Fibroblast of lung (primary cell): ENCODE results near the gene GZMB. TPM values are rescaled to one million over a fixed set of nuclear protein-coding genes. Genes with fewer than 3 reads are reported as not detected.

Source experiments
- DNase-seq, 2 donors: peaks; one replicate each; pipeline versions ENCODE4 v3.0.0 to v3.0.0-alpha.2; 2010; ENCODE audit warnings: low read depth in 2 of 2
- H2AFZ ChIP-seq: 2 replicates; pipeline ENCODE4 v1.5.1; 2012; ENCODE audit warnings: low read length, control low read depth, inconsistent platforms
- H3K27ac ChIP-seq: 2 replicates; pipeline ENCODE4 v1.5.1; 2011; ENCODE audit warnings: low read length, control low read depth; ENCODE audit not compliant: insufficient read depth
- H3K27me3 ChIP-seq: 2 replicates; pipeline ENCODE4 v1.5.1; 2011; ENCODE audit warnings: mild to moderate bottlenecking, low read length; ENCODE audit not compliant: control insufficient read depth, insufficient read depth
- H3K36me3 ChIP-seq: 2 replicates; pipeline ENCODE4 v1.5.1; 2011; ENCODE audit warnings: low read length; ENCODE audit not compliant: control insufficient read depth, insufficient read depth
- H3K4me1 ChIP-seq: 2 replicates; pipeline ENCODE4 v1.5.1; 2011; ENCODE audit warnings: low read length; ENCODE audit not compliant: control insufficient read depth, insufficient read depth; ENCODE audit errors: extremely low read depth
- H3K4me2 ChIP-seq: 2 replicates; pipeline ENCODE4 v1.5.1; 2011; ENCODE audit warnings: low read length, control low read depth; ENCODE audit not compliant: insufficient read depth; ENCODE audit errors: extremely low read depth
- H3K4me3 ChIP-seq, 4 experiments: fragments of 200-600 bp in 1 of 4; sonication (generic) in 1 of 4; replicated peaks in 1 of 4; 2 replicates each; pipeline ENCODE4 v1.5.1; 2011 to 2016; ENCODE audit warnings: low read length in 4 of 4, low read depth in 3 of 4, mild to moderate bottlenecking in 3 of 4, control low read depth in 2 of 4, inconsistent platforms in 1 of 4, mixed read lengths in 1 of 4; ENCODE audit not compliant: insufficient read depth in 1 of 4; ENCODE audit errors: control extremely low read depth in 1 of 4
- H3K79me2 ChIP-seq: 2 replicates; pipeline ENCODE4 v1.5.1; 2012; ENCODE audit warnings: mild to moderate bottlenecking, low read length, inconsistent platforms; ENCODE audit not compliant: control insufficient read depth, insufficient read depth
- H3K9ac ChIP-seq: 2 replicates; pipeline ENCODE4 v1.5.1; 2011; ENCODE audit warnings: mild to moderate bottlenecking, low read length, control low read depth; ENCODE audit not compliant: insufficient read depth
- H3K9me3 ChIP-seq: 2 replicates; pipeline ENCODE4 v1.5.1; 2012; ENCODE audit warnings: low read depth, low read length; ENCODE audit not compliant: control insufficient read depth, insufficient read depth
- H4K20me1 ChIP-seq: 2 replicates; pipeline ENCODE4 v1.5.1; 2011; ENCODE audit warnings: low read length; ENCODE audit not compliant: control insufficient read depth, insufficient read depth; ENCODE audit errors: extremely low read depth
- CTCF ChIP-seq, 2 donors: IDR thresholded peaks in 1 of 2; conservative IDR thresholded peaks in 1 of 2; 1 replicate in 1 of 2; 2 replicates in 1 of 2; pipeline ENCODE4 v1.5.1; 2011 to 2012; ENCODE audit warnings: low read length in 2 of 2, control low read depth in 1 of 2, inconsistent platforms in 1 of 2, low read depth in 1 of 2, mild to moderate bottlenecking in 1 of 2
- EZH2 ChIP-seq: IDR thresholded peaks from 2 replicates; pipeline ENCODE4 v1.5.1; 2012; ENCODE audit warnings: low read length, control low read depth, mild to moderate bottlenecking; ENCODE audit errors: missing control alignments
- polyA minus RNA-seq: library from RNA; depleted of rRNA, polyadenylated mRNA; stranded (reverse); fragments of >200 nt; gene quantifications from 2 replicates; pipeline ENCODE4 v1.2.3, GENCODE V29; 2011; ENCODE audit warnings: low replicate concordance
- polyA plus RNA-seq, 2 donors: library from polyadenylated mRNA; depleted of rRNA in 1 of 2; stranded (reverse) in 1 of 2; unstranded in 1 of 2; fragments of >200 nt; gene quantifications; 2 replicates each; pipeline ENCODE4 v1.2.1, GENCODE V29; 2011 to 2012; ENCODE audit warnings: missing spikeins in 1 of 2
- total RNA-seq: library from RNA; depleted of rRNA; stranded (reverse); fragments of >200 nt; gene quantifications from 2 replicates; pipeline ENCODE4 v1.2.1, GENCODE V29; 2014

Gene GZMB
- total RNA-seq, result not detected in 2 replicates
- polyA plus RNA-seq, result not detected in 2 replicates
- polyA plus RNA-seq (2012), result not detected in 2 replicates
- polyA minus RNA-seq, result not detected in 2 replicates

GRCh38 chr14:24634158-24634557 is at the start of gene GZMB:
Gene GZMB, minus strand, starts transcription at chr14:24634190. Its CDS starts 30 bp downstream, at chr14:24634160.
- DNase-seq, result no peak

GRCh38 chr14:24681056-24681455 is 47.1 kb upstream of the GZMB start:
- H3K4me2 ChIP-seq, result no peak overlapping the region
- H4K20me1 ChIP-seq, result no peaks in the 10 kb centered on the region
- H3K4me3 ChIP-seq, result no peak overlapping the region
- H3K27ac ChIP-seq, result no peak overlapping the region
- H2AFZ ChIP-seq, result no peak overlapping the region
- no peaks in the 10 kb centered on the region for H3K36me3 ChIP-seq
- H3K79me2 ChIP-seq, result no peaks in the 10 kb centered on the region
- DNase-seq, result no peak
- H3K27me3 ChIP-seq, result no peaks in the 10 kb centered on the region
- H3K9ac ChIP-seq, result no peak overlapping the region
- no peak for TF ChIP-seq EZH2
- TF ChIP-seq CTCF (conservative IDR thresholded peaks at IDR 0.05 in 1 of 2, IDR thresholded peaks at IDR 0.05 in 1 of 2; ENCODE audit: low read depth in 1 of 2, low read length in 2 of 2), result no peak
- no peaks in the 10 kb centered on the region for H3K9me3 ChIP-seq
- no peaks in the 10 kb centered on the region for H3K4me1 ChIP-seq

More at GRCh38 chr14:24634158-24634557, at the start of gene GZMB:
- H3K4me2 ChIP-seq, result no peak within 1 kb of the TSS
- no peaks in the 10 kb centered on the region for H3K36me3 ChIP-seq
- H2AFZ ChIP-seq, result no peak within 1 kb of the TSS
- H3K27me3 ChIP-seq, result no peaks in the 10 kb centered on the region
- no peaks in the 10 kb centered on the region for H3K9me3 ChIP-seq
- H3K4me1 ChIP-seq, result no peaks in the 10 kb centered on the region
- no peak within 1 kb of the TSS for H3K4me3 ChIP-seq
- no peaks in the 10 kb centered on the region for H4K20me1 ChIP-seq
- TF ChIP-seq CTCF (conservative IDR thresholded peaks at IDR 0.05 in 1 of 2, IDR thresholded peaks at IDR 0.05 in 1 of 2; ENCODE audit: low read depth in 1 of 2, low read length in 2 of 2) (no peak), EZH2 (no peak)
- no peaks in the 10 kb centered on the region for H3K79me2 ChIP-seq
- no peak within 1 kb of the TSS for H3K27ac ChIP-seq
- no peak within 1 kb of the TSS for H3K9ac ChIP-seq

- Histone ChIP-seq H3K36me3 (no peaks in the 10 kb centered on the region), H3K27ac (no peak overlapping the region), H3K27me3 (no peaks in the 10 kb centered on the region), H3K4me1 (no peaks in the 10 kb centered on the region), H3K4me2 (no peak overlapping the region), H3K9ac (no peak overlapping the region), H2AFZ (no peak overlapping the region), H3K9me3 (no peaks in the 10 kb centered on the region), H4K20me1 (no peaks in the 10 kb centered on the region), H3K4me3 (no peak overlapping the region), H3K79me2 (no peaks in the 10 kb centered on the region)
- TF ChIP-seq EZH2 (no peak), CTCF (conservative IDR thresholded peaks at IDR 0.05 in 1 of 2, IDR thresholded peaks at IDR 0.05 in 1 of 2; ENCODE audit: low read depth in 1 of 2, low read length in 2 of 2) (no peak)
- no peak for DNase-seq
Measured at GRCh38 chr14:24680516-24680915, 46.5 kb upstream of the GZMB start.
